Calu3 (cell line): Measurements from ENCODE around the gene NHERF1. TPM values are rescaled to one million over a fixed set of nuclear protein-coding genes. Genes with fewer than 3 reads are reported as not detected.

Source experiments
- BruUV-seq: library from RNA; stranded (reverse); fragments of 400-500 nt; replicated peaks from 2 replicates; lab custom pipeline; 2021; lab: Mats Ljungman, UMichigan
- CTCF ChIA-PET: fragments of 300-600 bp; sonication (Branson Sonifier 250); formaldehyde crosslinking; loops from one replicate; lab custom pipeline; 2022; ENCODE audit warnings: antibody characterized with exemption; lab: Charles Lee
- DNase-seq: peaks from one replicate; pipeline ENCODE4 v3.0.0; 2022
- H3K27ac Mint-ChIP-seq: one replicate; pipeline ENCODE4 v1.8.0; 2022; ENCODE audit warnings: mixed read lengths; ENCODE audit not compliant: unreplicated experiment
- H3K27me3 Mint-ChIP-seq: one replicate; pipeline ENCODE4 v1.8.0; 2022; ENCODE audit warnings: mixed read lengths; ENCODE audit not compliant: unreplicated experiment
- H3K36me3 Mint-ChIP-seq: one replicate; pipeline ENCODE4 v1.8.0; 2022; ENCODE audit warnings: mild to moderate bottlenecking, moderate library complexity, mixed read lengths; ENCODE audit not compliant: insufficient read depth, unreplicated experiment
- H3K4me1 Mint-ChIP-seq: one replicate; pipeline ENCODE4 v1.8.0; 2022; ENCODE audit warnings: mild to moderate bottlenecking, low read depth, mixed read lengths; ENCODE audit not compliant: unreplicated experiment
- H3K4me3 Mint-ChIP-seq: one replicate; pipeline ENCODE4 v1.8.0; 2022; ENCODE audit warnings: mild to moderate bottlenecking, low read depth, moderate library complexity, mixed read lengths; ENCODE audit not compliant: unreplicated experiment
- H3K9me3 Mint-ChIP-seq: one replicate; pipeline ENCODE4 v1.8.0; 2022; ENCODE audit warnings: low read depth, mixed read lengths; ENCODE audit not compliant: unreplicated experiment
- CTCF ChIP-seq: fragments of 200-600 bp; IDR thresholded peaks from one replicate; pipeline ENCODE4 v1.8.0; 2022; ENCODE audit warnings: antibody characterized with exemption; ENCODE audit not compliant: unreplicated experiment
- intact Hi-C: fragments of 100-400 bp; cut with micrococcal nuclease; formaldehyde crosslinking; loops from one replicate; pipeline ENCODE4 v1.10.0; 2022; ENCODE audit not compliant: unreplicated experiment
- total RNA-seq: library from RNA; stranded (reverse); gene quantifications from 2 replicates; pipeline ENCODE4 v1.2.3, GENCODE V29; 2022

The NHERF1 gene
- total RNA-seq, 1 experiment from 2014 or later, result 114 TPM

- CTCF ChIA-PET, result no interaction called here
- peaks cover 9% of the 10 kb centered on the region for H3K36me3 Mint-ChIP-seq
- no peaks in the 10 kb centered on the region for H3K9me3 Mint-ChIP-seq
- no TSS peak for BruUV-seq
- intact Hi-C loops, result no loop called here
- H3K27ac Mint-ChIP-seq, result no peak overlapping the region
- TF ChIP-seq CTCF, result no peak
- DNase-seq, result no peak
- no peak overlapping the region for H3K4me3 Mint-ChIP-seq
- H3K4me1 Mint-ChIP-seq, result no peaks in the 10 kb centered on the region
- H3K27me3 Mint-ChIP-seq, result no peaks in the 10 kb centered on the region
Observed at GRCh38 chr17:74803971-74804370, 55.5 kb downstream of the NHERF1 start.

- no TSS peak for BruUV-seq
- intact Hi-C loops, result no loop called here
- no peaks in the 10 kb centered on the region for H3K4me1 Mint-ChIP-seq
- H3K9me3 Mint-ChIP-seq, result no peaks in the 10 kb centered on the region
- no peaks in the 10 kb centered on the region for H3K27me3 Mint-ChIP-seq
- DNase-seq, result no peak
- no peak for TF ChIP-seq CTCF
- no peak overlapping the region for H3K27ac Mint-ChIP-seq
- CTCF ChIA-PET, result no interaction called here
- H3K36me3 Mint-ChIP-seq, result peaks cover 9% of the 10 kb centered on the region
- H3K4me3 Mint-ChIP-seq, result no peak overlapping the region
Observed at GRCh38 chr17:74804683-74805082, 56.3 kb downstream of the NHERF1 start.

- no peak for TF ChIP-seq CTCF
- Mint-ChIP-seq H3K27me3 (no peaks in the 10 kb centered on the region), H3K36me3 (peaks cover 9% of the 10 kb centered on the region), H3K4me3 (no peak overlapping the region), H3K4me1 (no peaks in the 10 kb centered on the region), H3K9me3 (no peaks in the 10 kb centered on the region), H3K27ac (no peak overlapping the region)
- intact Hi-C loops, result no loop called here
- DNase-seq, result no peak
- CTCF ChIA-PET, result no interaction called here
- BruUV-seq, result no TSS peak
Observed at GRCh38 chr17:74805591-74805991, 57.2 kb downstream of the NHERF1 start.

GRCh38 chr17:74806334-74806733 is 57.9 kb downstream of the NHERF1 start:
- Mint-ChIP-seq H3K27ac (no peak overlapping the region), H3K36me3 (peaks cover 9% of the 10 kb centered on the region), H3K9me3 (no peaks in the 10 kb centered on the region), H3K4me3 (no peak overlapping the region), H3K4me1 (no peaks in the 10 kb centered on the region), H3K27me3 (no peaks in the 10 kb centered on the region)
- DNase-seq, result no peak
- CTCF ChIA-PET, result no interaction called here
- no TSS peak for BruUV-seq
- no peak for TF ChIP-seq CTCF
- intact Hi-C loops, result no loop called here
